Measurements from ENCODE around the gene GRIK3.

GRIK3 gene

DNA sequence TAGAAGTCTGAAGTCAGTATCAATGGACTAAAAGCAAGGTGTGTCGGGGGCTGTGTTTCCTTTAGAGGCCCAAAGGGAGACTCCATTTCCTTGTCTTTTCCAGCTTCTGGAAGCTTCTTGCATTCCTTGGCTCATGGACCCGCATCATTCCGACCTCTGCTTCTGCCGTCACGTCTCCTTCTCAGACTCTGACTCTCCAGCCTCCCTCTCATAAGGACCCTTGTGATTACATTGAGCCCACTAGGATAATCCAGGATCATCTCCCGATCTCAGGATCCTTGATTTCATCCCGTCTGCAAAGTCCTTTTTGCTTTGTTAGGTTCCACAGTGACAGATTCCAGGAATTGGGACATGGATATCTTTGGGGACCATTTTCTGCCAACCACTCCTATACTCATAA is 285.8 kb downstream of the GRIK3 start:
- H3K27me3 Mint-ChIP-seq (ENCODE audit: low read depth): peaks cover 6% of the 10 kb centered on the region
- no peak overlapping the region for H3K27ac Mint-ChIP-seq
- no peaks in the 10 kb centered on the region for H3K9me3 Mint-ChIP-seq
- no peaks in the 10 kb centered on the region for H3K36me3 Mint-ChIP-seq (ENCODE audit: low read depth)
- H3K4me1 Mint-ChIP-seq (ENCODE audit: low read depth): no peaks in the 10 kb centered on the region
- H3K4me3 Mint-ChIP-seq: no peak overlapping the region
- no peak for DNase-seq (ENCODE audit: low spot score)
